Measurements from ENCODE around the gene NR1D2.

GRCh38 chr3:23959135-23959900 is 14.2 kb downstream of the NR1D2 start:
- TF ChIP-seq CTCF (IDR thresholded peaks at IDR 0.05) = no peak
- TF ChIP-seq POLR2A (IDR thresholded peaks at IDR 0.05) = no peak
- TF ChIP-seq POLR2AphosphoS5 (IDR thresholded peaks at IDR 0.05) = peak in 2 of 3 donors; percentile 17 to 64
- no peak for TF ChIP-seq EP300 (IDR thresholded peaks at IDR 0.05)

Data from stomach (tissue), 4 donors.